Endometrial microvascular endothelial cells (primary cell): Measurements from ENCODE around the gene PTGES. TPM values are rescaled to one million over a fixed set of nuclear protein-coding genes. Genes with fewer than 3 reads are reported as not detected.
"Not testable (repeated sequence)": the region's sequence is repeated elsewhere in the genome, so short reads cannot be mapped to it uniquely, and the experiment has no call there.

Source experiments
- in situ Hi-C: cut with HindIII; loops from 2 replicates; pipeline ENCODE4 v1.10.0; 2017; ENCODE audit warnings: low sequenced_read_pairs, low pct_unique_long_range_greater_than_20kb; ENCODE audit errors: inconsistent ontology term
- total RNA-seq: library from RNA; depleted of rRNA; stranded (reverse); fragments of >200 nt; gene quantifications from one replicate; pipeline ENCODE4 v1.2.3, GENCODE V29; 2015; ENCODE audit errors: inconsistent ontology term

The PTGES gene
- total RNA-seq, 1 donor from 2014 or later = not detected

GRCh38 chr9:129750013-129750638 lies 2.7 kb downstream of the PTGES start:
- in situ Hi-C loops = no loop called here

- in situ Hi-C loops = no loop called here
Measured at GRCh38 chr9:129749575-129749974, 3.3 kb downstream of the PTGES start.

DNA sequence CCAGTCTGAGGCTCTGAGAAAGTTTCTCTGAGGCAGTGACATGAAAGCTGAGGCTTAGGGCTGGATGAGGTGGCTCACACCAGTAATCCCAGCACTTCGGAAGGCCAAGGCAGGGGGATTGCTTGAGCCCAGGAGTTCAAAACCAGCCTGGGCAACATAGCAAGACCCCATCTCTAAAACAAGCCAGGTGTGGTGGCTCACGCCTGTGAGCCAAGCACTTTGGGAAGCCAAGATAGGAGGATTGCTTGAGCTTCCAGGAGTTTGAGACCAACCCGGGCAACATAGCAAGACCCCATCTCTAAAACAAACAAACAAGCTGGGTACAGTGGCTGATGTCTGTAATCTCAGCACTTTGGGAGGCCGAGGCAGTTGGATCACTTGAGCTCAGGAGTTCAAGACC lies 3.8 kb downstream of the PTGES start:
- in situ Hi-C loops = not testable (repeated sequence)

- in situ Hi-C loops = no loop called here
Measured at GRCh38 chr9:129748249-129748648, 4.6 kb downstream of the PTGES start.

DNA sequence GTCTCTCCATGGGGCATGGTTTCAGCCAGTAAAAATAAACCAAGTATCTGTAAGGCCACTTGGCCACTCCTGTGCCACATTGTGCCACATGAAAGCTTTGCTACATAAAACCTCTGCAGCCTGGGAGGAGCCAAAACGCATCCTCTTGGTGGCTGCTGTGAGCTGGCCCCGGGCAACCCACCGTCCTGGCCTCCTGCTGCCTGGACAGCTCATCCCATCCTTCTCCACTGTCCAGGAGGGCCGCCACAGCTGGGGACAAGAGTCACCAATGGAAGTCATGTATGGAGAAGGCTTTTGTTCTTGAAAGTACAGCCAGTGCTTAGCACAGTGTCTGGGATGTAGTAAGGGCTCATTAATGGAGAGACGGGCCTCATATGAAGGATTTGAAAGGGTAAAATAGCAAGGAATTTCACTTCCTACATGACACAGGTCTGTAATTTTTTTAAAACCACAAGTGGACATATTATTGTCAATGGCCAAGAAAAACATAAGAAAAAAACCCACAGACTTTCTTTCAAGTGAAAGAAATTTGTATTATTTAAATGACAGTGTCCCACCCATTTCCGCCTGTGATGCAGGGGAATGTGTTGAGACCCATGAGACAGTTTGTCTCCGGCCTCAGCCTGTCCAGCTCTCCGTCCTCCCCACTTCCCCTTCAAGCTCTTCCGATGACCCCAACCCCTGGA lies 6.6 kb downstream of the PTGES start:
- in situ Hi-C loops = no loop called here

DNA sequence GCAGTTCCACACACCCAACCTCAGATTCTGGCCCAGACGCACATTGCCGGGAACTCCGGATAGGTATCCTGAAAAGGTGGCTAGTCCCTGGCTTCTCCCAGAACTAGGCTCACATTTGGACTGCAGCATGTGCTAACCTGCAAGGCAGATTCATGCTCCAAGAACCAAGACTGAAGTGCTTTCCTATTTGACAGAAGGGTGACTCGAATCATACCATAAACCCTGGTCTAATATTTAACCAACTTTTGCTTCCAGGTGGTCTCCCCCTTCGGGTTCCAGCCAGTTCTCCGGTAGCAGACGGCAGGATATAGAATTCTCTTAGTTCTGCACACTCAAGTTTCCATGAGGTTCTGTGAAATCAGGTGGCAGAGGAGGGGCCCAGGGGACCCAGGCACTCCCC lies 7.6 kb downstream of the PTGES start:
- in situ Hi-C loops = no loop called here

DNA sequence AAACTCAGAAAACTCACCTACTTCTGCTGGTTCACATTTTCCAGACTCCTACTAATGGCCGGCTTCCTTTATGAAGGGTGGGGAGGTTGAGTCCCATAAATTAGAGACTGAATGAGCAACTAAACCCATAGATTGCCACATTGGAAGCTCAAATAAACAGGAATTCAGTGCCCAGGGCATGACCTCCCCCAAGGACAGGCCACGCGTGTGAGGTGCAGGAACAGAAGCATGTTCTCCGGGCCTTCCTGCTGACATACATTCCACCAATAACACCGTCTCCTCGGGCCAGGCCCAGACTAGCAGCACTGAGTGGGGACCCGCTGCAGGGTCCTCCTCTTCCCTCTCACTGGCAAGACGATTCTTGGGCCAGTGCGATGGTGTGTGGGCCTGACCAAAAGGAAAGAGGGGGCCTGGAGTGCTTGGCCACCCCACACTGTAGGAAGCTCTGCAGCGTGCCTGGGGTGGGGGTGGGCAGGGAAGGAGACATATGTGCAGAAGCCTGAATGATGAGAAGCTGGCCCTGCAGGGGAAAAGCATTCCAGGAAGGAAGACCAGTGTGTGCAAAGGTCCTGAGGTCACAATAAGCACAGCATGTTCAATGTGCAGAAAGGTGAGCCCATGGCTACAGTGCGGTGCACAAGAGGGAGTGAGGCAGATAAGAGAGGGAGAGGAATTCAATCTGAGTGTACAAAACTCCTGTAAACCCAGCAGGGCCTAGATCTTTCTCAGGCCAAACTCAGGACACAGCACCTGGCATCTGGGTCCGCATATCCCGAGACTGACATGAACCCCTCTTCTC lies 12.0 kb downstream of the PTGES start:
- in situ Hi-C loops = no loop called here

DNA sequence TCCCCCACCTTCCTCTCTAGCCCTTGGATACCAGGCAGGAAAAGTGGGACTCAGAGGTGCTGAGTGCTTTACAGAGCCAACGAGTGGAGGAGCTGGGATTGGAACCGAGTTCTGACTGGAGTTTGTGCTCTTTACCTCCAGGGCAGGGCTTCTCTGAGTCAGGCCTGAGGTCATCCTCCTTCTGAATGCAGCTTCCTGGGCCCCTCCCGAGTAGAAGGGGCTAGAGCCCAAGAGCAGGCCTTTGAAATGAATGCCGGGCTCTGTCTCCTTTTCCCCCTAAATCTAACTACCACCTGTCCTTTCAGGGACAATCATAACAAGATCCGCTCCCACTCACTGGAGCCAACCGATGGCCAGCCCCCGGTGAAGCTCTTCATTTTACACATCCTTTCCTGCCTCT lies 12.7 kb downstream of the PTGES start:
- in situ Hi-C loops = no loop called here

DNA sequence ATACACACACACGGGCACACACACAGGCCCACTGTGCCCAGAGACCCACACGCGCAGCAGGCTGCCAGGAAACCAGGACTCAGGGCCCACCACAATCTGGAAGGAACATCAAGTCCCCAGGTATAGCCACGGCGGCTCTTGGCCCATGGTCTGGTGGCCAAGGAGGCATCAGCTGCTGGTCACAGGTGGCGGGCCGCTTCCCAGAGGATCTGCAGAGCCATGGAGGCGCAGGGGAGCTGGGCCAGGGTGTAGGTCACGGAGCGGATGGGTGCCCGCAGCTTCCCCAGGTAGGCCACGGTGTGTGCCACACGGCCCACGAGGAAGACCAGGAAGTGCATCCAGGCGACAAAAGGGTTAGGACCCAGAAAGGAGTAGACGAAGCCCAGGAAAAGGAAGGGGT lies 13.4 kb downstream of the PTGES start:
- in situ Hi-C loops = no loop called here

DNA sequence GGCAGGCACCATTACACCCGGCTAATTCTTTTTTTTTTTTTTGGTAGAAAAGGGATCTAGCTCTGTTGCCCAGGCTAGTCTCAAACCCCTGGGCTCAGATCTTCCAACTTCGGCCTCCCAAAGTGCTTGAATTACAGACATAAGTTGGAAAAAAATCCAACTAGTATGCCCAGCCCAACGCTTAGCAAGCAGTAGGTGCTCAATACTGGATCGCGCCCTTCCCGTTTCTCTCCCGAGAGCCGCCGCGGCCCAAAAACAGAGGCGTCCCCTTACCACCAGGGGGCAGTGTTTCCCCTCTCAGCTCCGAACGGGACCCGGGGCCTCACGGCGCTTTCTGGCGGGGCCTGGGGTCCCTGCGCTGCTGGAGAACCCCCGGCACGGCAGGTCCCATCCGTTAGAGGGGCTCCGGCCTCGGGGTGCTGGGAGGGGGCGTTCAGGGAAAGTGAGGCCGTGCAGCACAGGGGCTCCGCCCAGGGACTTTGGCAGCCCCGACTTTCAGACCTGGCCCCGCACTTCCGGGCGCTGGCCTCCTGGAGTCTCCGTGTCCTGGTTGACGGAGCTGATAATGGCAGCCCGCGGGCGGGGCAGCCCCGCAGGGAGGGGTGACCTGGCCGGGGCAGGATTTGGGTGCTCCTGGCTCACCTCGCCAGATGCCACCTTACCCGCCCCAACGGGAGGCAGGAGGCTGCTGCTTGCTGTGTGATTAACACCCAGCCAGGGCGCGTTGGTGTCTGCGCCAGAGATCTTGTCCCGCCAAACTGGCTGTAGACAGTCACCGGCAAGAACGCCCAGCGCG lies 15.2 kb downstream of the PTGES start:
- in situ Hi-C loops = no loop called here

DNA sequence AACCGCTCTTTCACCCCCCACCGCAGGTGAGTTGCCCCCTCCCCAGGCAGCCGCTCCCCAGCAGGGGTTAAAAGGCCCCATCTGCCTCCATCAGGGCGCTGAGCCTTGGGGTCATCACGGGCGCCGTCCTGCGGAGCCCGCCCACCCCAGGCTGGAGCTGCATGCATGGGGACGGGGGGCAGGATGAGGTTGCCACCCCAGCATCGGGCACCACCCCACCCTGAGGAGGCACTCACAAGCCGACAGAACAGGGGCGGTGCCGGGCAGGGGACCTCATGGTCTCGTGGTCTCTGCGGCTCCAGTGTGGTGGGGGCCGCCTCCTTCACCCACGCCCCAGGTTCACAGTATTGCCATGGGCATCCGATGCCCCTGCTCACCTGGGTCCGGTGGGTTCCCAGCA lies 16.5 kb downstream of the PTGES start:
- in situ Hi-C loops = no loop called here

GRCh38 chr9:129735546-129735945 lies 17.3 kb downstream of the PTGES start:
- in situ Hi-C loops = no loop called here

- in situ Hi-C loops = no loop called here
Measured at GRCh38 chr9:129733632-129733953, 19.2 kb downstream of the PTGES start.

GRCh38 chr9:129732946-129733631 lies 19.8 kb downstream of the PTGES start:
- in situ Hi-C loops = no loop called here

- in situ Hi-C loops = no loop called here
Measured at GRCh38 chr9:129732100-129732499, 20.7 kb downstream of the PTGES start.

GRCh38 chr9:129731477-129732085 lies 21.3 kb downstream of the PTGES start:
- in situ Hi-C loops = no loop called here

DNA sequence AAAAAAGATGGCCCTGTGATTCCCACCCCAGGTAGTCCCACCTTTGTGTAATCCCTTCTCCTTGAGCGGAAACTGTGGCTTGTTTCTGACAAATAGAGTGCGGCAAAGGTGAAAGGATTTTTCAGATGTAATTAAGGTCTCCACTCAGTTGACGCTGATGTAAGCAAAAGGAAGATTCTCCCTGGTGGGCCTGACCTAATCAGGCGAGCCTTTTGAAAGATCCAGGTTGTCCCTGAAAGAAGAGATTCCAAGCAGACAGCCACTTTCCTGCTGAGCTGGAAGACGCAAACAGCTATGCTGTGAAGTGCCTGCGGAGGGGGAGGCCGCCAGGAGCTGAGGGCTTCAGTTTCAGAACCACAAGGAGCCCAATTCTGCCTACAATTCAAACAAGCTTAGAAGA lies 24.1 kb downstream of the PTGES start:
- in situ Hi-C loops = no loop called here

DNA sequence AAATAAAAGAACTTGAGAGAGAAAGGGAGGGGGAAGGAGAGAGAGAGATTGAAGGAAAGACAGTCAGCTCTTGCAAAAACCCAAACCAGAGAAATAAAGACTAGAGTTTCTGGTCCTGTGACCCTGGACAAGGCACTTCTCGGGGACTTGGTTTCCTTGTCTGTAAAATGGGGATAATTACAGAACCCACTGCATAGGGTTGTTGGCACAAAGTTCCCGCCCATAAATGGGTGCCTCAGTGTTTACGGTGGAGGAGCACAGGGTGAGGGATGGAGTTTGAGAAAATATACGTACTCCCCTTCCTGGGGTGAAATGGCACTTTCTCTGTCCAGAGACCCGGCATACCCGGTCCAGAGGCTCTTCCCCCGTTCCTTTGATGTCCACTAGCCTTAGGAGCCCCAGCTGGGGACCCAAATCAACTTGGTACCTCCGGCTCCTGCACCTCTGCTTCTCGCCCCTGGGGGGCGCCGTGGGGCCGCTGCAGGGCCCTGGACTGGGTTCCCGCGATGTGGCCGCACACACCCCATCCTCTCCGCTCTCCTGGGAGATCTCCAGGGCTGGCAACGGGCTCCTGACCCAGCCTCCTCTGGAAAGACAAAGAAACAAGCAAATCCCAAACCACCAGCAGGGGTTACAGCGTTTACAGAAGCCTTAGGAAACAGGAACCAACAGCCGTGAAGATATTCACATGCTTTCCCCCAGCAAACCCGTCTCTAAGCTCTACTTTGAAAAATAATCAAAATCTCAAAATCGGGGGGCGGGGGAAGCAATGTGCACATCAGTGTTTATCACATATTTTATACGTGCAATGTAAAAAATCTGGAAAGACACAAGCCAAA lies 26.3 kb downstream of the PTGES start:
- in situ Hi-C loops = no loop called here
